ENCODE data around the gene TCAP. TPM values are rescaled to one million over a fixed set of nuclear protein-coding genes. Genes with fewer than 3 reads are reported as not detected.

The TCAP gene
- total and polyA plus RNA-seq, 8 donors, result 0.13 to 3.0 (median 0.54) TPM

- H3K36me3 ChIP-seq, result no peaks in the 10 kb centered on the region
- TF ChIP-seq CTCF (IDR thresholded peaks at IDR 0.05), result no peak
- H3K9me3 ChIP-seq, result no peaks in the 10 kb centered on the region
- peaks cover 0 to 8% (median 4%) of the 10 kb centered on the region in 3 donors for H3K4me1 ChIP-seq
- no peaks in the 10 kb centered on the region for H3K27me3 ChIP-seq
- no peak overlapping the region for H3K27ac ChIP-seq
- ATAC-seq (no peak), FAIRE-seq (no peak), DNase-seq (no peak)
- WGBS, 2 donors, result 47 to 55% methylated on average over 16 of the region's 16 CpGs
- H3K4me3 ChIP-seq, result no peak overlapping the region
- intact Hi-C loops (cut with DNase I), result loop anchor here in 2 of 3 donors (5.0 kb wide), 3 partner anchors 70 to 135 kb away; no protein-coding TSS in a partner anchor
Measured at GRCh38 chr17:39622380-39623006, 42.7 kb upstream of the TCAP start.

- WGBS, 2 donors, result 3% methylated on average over 16 of the region's 16 CpGs
- DNase-seq (peak; percentile 89 to 99 (median 96)), ATAC-seq (peak; percentile 86 to 89 (median 88)), FAIRE-seq (no peak)
- Histone ChIP-seq H3K27ac (no peak overlapping the region), H3K4me3 (no peak overlapping the region), H3K4me1 (peaks cover 0 to 8% (median 4%) of the 10 kb centered on the region in 3 donors), H3K27me3 (no peaks in the 10 kb centered on the region), H3K9me3 (no peaks in the 10 kb centered on the region), H3K36me3 (no peaks in the 10 kb centered on the region)
- intact Hi-C loops (cut with DNase I), result loop anchor here in 2 of 3 donors (5.0 kb wide), 3 partner anchors 71 to 134 kb away; no protein-coding TSS in a partner anchor
- peak; percentile 90 to 95 (median 93) for TF ChIP-seq CTCF (IDR thresholded peaks at IDR 0.05)
Measured at GRCh38 chr17:39623356-39623950, 41.7 kb upstream of the TCAP start.

- Histone ChIP-seq H3K36me3 (no peaks in the 10 kb centered on the region), H3K27ac (no peak overlapping the region), H3K27me3 (no peaks in the 10 kb centered on the region), H3K9me3 (no peaks in the 10 kb centered on the region), H3K4me3 (no peak overlapping the region), H3K4me1 (peaks cover 0 to 4% (median 3%) of the 10 kb centered on the region in 3 donors)
- TF ChIP-seq CTCF (IDR thresholded peaks at IDR 0.05), result no peak
- intact Hi-C loops (cut with DNase I), result loop anchor here in 2 of 3 donors (5.0 kb wide), 3 partner anchors 72 to 133 kb away; no protein-coding TSS in a partner anchor
- ATAC-seq (no peak), FAIRE-seq (no peak), DNase-seq (peak in 2 of 6 donors; percentile 10 to 24)
- WGBS, 2 donors, result 65 to 75% methylated on average over 8 of the region's 8 CpGs
Measured at GRCh38 chr17:39624313-39624712, 40.8 kb upstream of the TCAP start.

GRCh38 chr17:39625198-39625785 lies 39.9 kb upstream of the TCAP start:
- Histone ChIP-seq H3K4me1 (peaks cover 0 to 4% (median 3%) of the 10 kb centered on the region in 3 donors), H3K9me3 (no peaks in the 10 kb centered on the region), H3K36me3 (no peaks in the 10 kb centered on the region), H3K27ac (no peak overlapping the region), H3K4me3 (no peak overlapping the region), H3K27me3 (no peaks in the 10 kb centered on the region)
- ATAC-seq (no peak), DNase-seq (peak in 1 of 6 donors; percentile 8), FAIRE-seq (no peak)
- intact Hi-C loops (cut with DNase I), result no loop called here
- TF ChIP-seq CTCF (IDR thresholded peaks at IDR 0.05), result no peak
- 36 to 57% methylated on average over 4 to 5 of the region's 5 CpGs for WGBS, 2 donors
